ENCODE data around the gene TNFRSF13B.
"Not testable (repeated sequence)": the region's sequence is repeated elsewhere in the genome, so short reads cannot be mapped to it uniquely, and the experiment has no call there.

The TNFRSF13B gene

DNA sequence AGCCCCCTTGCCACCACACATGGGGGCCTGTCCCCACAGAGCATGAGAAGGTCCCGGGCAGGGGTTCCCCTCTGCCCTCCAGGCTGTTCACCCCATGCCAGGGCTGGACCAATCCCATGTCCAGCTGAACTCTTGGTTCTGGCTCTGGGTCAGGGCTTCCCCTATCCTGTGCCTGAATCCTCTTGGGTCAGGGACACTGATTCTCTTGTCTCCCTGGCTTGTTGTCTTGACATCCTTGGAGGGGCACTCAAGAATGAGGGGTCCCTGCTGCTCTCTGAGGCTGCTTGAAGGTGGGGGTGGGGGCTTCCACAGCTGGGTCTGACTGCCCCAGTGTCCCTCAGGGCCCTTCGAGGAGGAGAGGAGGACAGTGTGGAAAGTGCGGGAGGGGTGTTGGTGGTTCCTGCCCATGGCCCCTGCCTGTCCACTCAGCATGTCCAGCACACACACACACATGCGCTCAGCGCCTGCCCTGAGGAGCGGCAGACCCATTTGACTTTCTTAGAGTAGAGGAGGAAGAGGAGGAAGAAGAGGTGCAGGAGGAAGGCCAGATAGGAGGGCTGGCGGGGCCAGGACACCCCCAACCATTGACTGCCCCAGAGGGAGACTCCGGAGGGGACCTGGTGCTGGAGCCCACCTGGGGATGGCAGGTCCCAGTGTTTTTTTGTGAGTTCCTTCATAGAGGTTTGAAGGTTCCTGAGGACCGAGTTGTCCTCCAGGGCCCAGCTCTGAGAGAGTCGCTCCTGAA lies 47.0 kb downstream of the TNFRSF13B start:
- no peak for DNase-seq

- DNase-seq = no peak
Observed at GRCh38 chr17:16923904-16924695, 47.8 kb downstream of the TNFRSF13B start.

DNA sequence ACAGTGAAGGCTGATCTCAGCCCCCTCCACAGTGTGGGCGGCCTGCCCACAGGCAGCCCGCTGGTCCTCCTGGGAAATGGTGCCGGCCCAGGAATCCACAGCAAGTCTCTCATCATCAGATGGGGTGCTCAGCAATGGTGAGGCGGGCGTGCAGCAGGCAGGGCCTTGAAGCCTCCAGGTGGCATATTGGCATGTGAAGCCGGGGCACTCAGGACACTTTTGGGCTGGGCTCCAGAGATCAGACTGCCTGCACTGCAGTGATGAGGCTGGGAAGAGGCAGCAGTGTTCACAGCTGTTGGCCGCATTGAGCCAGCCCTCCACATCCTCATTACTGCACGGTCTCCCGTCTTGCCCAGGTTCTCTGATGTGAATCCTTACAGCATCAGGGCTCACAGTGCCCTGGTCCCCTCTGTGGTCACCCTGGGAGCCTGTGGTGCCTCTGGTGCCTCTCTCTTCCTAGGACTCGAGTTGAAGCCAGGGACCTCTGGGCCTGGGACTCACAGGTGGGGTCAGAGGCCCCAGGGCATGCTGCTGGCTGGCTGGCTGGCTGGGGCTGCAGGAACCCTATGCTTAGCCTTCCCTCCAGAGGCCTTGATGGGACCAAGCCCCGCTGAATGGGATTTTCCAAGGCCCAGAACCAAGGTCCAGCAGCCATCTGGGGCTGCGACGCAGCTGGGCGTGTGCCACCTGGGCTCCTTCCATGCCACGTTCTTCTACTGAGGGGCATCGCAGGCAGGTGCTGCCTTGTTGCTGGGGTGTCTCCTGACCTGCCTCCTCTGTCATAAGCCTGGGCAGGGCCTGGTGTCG lies 48.6 kb downstream of the TNFRSF13B start:
- DNase-seq = no peak

GRCh38 chr17:16922386-16923096 lies 49.4 kb downstream of the TNFRSF13B start:
- no peak for DNase-seq

DNA sequence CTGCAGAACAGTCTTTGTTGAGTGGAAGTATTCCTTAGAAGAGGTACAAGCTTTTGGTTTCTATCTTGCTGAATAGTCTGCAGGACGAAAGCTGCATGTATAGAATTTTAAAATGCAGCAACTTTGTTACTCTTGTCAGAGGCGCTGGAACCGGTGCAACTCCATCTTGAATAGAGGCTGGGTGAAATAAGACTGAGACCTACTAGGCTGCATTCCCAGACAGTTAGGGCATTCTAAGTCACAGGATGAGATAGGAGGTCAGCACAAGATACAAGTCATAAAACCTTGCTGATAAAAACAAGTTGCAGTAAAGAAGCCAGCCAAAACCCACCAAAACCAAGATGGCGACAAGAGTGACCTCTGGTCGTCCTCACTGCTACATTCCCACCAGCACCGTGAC lies 50.5 kb downstream of the TNFRSF13B start:
- not testable (repeated sequence) for DNase-seq

- no peak for DNase-seq
Observed at GRCh38 chr17:16920628-16921020, 51.3 kb downstream of the TNFRSF13B start.

DNA sequence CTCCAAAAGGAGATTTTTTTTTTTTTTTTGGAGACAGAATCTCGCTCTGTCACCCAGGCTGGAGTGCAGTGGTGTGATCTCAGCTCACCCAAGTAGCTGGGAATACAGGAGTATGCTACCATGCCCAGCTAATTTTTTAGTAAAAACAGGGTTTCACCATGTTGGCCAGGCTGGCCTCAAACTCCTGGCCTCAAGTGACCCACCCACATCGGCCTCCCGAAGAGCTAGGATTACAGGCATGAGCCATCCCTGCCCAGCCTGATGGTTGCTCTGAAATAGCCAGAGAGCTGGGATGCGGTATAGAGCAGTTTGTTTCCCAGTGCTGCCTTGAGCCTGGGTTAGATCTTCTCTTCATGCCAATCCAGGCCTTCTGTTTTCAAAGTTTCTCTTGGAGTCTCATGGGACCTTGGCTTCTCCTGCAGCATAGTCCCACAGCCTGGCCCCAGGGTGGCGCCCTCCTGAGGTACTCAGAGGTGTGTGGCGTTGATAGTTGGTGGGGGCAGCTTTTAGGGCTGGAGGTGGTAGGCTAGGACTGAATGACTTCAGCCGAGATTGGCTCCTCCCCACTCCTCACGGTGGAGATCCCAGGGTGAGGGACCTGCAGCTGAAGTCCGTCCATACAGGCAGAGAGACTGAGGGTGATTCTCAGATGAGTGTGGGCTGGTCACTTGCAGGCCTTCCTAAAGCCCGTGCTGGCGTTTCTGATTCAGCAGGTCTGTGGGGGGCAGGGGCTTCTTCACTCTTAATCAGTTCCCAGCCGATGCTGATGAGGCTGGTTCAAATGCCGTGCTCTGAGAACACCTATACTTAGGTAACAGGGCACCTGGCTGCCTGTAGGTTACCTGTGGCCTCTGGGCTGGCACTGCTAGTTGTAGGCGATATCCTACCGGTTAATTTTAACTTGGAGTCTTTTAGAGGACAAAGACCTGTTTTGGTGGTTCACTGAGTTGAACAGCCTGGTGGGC lies 52.0 kb downstream of the TNFRSF13B start:
- DNase-seq = no peak

GRCh38 chr17:16918443-16918842 lies 53.5 kb downstream of the TNFRSF13B start:
- no peak for DNase-seq

DNA sequence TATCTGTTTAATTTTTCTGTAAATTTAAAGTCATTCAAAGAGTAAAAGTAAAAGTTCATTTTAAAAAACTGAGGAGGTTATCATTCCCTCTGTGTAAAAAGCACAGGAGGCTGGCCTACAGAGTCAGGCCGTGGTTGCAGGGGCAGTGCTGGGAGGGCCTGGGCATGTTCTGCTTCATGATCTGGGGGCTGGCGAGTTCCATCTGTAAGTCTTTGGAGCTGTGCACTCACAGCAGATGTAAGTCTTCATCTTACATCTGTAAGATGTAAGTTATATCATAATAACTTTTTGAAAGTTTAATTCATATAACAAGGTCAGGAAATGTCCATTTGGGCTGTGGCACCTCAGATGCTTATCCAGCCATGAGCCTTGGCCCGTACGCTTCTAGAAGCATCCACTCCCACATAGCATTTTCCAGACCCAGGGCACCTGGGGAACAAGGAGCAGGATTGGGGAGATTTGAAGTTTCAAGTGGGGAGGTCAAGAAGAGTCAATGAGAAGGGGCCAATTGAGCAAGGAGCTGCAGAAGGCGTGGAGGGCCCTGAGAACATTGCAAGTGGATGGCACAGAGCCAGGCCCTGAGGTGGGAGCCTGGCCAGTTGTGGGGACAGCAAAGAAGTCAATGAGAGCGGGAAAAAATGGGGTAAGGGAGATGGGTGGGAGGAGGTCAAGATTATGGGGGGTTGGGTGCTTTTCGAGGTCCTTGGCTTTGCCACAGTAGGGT lies 54.1 kb downstream of the TNFRSF13B start:
- DNase-seq = no peak

GRCh38 chr17:16916557-16916920 lies 55.4 kb downstream of the TNFRSF13B start:
- DNase-seq = no peak

- DNase-seq = peak in 1 of 2 donors; percentile 29
Observed at GRCh38 chr17:16915752-16916556, 56.0 kb downstream of the TNFRSF13B start.

DNA sequence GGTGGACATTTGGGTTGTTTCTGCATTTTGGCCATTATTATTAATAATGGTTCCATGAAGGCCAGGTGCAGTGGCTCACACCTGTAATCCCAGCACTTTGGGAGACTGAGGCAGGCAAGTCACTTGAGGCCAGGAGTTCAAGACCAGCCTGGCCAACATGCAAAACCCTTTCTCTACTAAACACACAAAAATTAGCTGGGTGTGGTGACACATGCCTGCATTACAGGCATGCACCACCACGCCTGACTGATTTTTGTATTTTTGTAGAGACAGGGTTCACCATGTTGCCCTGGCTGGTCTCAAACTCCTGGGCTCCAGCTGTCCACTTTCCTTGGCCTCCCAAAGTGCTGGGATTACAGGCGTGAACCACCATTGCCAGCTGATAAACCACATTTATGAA lies 58.5 kb downstream of the TNFRSF13B start:
- no peak for DNase-seq

DNA sequence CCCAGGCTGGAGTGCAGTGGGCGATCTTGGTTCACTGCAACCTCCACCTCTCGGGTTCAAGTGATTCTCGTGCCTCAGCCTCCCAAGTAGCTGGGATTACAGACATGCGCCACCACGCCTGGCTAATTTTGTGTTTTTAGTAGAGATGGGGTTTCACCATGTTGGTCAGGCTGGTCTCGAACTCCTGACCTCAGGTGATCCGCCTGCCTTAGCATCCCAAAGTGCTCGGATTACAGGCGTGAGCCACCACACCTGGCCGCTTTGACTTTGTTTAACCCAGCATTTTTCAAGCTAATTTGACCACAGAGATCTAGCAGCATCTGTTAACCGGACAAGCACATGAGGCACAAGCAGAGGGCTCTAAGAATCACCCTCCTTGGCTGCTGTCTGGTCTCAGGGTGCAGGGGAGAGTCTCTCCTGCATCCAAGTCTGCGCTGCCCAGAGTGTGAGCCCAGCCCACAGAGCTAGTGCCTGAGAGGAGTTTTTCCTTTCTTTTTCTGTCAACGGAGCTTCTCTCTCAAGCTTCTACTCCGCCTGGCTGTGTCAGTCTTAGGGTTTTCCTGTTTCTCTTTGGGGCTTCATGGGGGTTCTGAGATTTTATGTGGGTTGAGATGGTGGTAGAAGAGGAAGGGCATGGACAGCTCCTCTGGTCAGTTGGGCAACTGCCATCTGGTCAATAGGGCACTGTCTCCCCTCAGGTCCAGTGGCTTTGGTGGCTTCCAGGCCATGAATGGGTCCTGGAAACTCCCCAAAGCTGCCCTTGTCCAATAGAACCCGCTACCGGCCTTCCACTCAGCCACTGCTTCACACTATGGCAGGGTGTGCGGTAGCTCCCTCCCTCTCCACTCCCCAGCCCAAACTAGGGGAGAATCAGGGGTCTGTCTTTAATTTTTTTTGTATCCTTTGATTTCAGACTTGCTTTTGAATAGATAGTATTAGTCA lies 59.6 kb downstream of the TNFRSF13B start:
- no peak for DNase-seq

- peak in 1 of 2 donors; percentile 13 for DNase-seq
Observed at GRCh38 chr17:16911141-16911937, 60.6 kb downstream of the TNFRSF13B start.

DNA sequence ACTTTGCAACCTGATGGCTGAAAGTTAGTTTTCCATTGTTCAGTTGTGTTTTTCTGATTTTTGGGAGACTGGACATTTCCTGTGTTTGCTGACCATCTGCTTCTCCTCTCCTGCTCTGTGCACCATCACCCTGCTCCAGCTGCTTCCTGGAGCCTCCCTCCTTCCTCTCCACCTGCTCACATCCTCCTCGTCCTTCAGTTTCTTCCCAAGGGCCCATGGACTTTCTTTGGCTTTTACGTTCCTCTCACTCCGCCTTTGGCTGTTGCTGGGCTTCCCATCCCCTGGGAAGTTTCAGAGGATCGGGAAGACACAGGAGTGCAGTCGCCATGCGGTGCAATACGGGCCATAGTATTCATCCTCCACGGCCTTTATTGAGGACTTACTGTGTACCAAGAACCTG lies 61.6 kb downstream of the TNFRSF13B start:
- no peak for DNase-seq

GRCh38 chr17:16909472-16910246 lies 62.3 kb downstream of the TNFRSF13B start:
- DNase-seq = no peak

DNA sequence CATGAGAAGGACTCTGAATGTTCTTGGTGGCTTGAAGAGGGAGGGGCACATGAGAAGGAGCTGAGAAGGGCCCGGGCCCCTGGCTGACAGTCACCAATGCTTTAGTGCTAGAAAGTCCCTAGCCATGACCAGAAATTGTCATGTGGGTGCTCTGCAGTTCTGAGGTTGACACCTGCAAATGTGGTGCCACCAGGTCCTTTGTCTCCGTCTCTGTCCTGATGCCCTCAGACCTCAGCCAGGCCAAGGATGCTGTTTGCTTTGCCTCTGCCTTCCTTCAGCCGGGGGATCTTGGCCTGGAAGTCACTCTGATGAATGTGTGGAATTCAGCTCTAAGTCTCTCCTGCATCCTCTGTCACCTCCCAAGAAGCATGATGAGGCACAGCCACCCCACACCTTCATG lies 63.6 kb downstream of the TNFRSF13B start:
- DNase-seq = no peak
